Fibroblast of skin of back (primary cell): Measurements from ENCODE around the gene NIPAL4.
"Not testable (repeated sequence)": the region's sequence is repeated elsewhere in the genome, so short reads cannot be mapped to it uniquely, and the experiment has no call there.

ENCODE experiments used
- DNase-seq: peaks from one replicate; pipeline ENCODE4 v3.0.0-alpha.2; 2013

NIPAL4 gene

DNA sequence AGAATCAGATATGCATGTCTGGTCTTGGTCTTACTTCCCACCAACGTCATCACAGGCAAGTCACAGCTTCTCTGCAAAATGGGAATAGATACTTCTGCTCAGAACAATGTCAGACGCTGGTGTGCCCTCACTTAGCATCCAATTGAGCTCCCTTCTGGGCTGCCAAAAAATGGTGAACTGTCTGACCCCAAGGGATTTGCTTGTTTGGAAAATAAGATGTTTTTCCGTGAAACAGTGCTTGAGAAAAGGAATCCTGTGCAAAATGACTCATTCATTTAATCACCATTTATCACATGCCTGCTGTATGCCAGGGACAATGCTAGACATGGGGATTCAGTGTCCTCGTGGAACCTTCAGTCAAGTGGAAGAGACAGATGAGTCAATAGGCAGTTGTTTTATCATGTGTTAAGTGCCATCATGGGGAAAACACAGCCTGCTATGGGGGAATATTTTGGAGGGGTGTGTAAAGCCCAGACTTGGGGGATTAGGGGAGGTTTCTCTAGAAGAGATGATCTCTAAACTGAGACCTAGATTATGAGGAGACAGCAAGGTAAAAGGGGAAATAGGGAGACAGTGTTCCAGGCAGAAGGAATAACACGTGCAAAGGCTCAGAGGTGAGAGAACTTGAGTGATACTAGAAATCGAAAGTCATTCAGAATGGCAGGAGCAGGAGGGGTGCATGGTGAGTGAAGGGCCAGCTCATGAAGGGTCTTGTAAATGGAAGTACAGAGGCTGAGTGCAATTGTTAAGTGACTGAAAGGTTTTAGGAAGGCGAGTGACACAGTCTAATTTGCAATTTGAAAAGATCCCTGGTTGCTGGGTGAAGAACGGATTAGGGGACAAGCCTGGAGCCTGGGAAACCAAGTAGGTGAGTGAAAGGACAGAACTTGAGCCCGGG lies 3.9 kb downstream of the NIPAL4 start:
- peak; percentile 86 for DNase-seq

DNA sequence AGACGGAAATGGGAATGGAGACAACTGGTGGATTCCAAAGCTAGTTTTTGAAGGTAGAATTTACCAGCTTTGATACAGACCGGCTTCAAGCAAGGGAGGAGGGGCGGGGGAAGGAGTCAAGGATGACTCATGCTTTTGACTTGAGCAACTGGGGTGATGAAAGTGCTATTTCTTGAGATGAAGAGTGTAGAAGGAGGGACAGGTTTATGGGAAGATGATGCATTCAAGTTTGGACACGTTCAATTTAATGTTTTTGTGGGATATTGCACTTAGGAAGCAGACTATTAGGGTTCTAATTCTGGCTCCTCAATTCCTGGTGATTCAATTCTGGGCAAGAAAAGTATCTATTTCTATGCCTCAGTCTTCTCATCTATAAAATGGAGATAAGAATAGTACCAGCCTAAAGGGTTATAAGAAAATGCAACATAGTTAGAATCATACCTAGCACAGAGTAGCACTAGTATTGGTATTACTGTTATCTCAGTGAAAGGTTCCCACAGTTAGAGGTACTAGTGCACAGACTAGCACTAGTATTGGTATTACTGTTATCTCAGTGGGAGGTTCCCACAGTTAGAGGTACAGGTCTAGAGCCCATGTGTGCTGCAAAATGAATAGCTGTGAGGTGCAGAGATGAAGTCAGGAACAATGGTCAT lies 4.6 kb downstream of the NIPAL4 start:
- peak; percentile 92 for DNase-seq

DNA sequence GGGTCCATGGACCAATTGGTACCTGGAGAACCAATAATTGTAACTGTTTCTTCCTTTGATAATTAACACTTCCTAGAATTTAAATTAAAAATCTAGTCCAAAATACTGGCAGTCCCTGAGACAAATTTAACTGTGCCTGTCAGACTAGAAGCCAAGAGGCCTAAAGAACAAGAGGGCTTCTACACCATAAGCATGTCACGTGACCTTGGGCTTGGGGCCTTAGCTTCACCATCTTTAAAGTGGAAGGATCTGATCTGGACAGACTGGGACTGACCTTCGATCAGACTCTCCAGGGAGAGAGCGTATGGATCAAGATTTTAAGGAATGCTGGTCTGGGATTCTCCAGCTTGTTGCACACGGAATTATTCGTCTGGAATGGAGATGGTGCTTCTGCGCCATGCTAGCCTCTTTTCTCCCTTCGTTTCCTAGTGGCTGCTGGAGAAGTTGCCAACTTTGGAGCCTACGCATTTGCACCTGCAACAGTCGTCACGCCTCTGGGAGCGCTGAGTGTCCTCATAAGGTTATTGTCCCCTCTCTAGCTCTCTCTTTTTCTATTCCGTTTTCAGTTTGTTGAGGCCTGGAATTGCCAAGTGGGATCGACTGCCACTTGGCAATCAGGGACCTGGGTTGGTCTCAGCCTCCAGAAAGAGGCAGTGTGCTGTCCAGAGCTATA lies 8.4 kb downstream of the NIPAL4 start:
- no peak for DNase-seq

DNA sequence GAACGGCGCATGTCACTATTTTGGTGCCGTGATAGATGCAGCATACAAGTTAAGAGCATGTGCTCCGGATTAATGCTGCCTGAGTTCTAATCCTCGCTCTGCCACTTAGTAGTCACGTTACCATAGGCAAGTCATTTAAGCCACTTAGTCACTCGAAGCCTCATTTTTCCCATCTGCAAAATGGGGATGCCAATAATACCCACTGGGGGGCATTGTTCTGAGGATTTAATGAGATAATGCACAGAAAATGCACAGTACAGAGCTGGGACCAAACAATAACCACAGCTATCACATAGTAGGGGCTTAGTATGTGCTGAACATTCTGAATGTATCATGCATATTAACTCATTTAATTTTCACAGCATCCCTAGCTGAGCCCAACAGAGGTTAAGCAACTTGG lies 9.1 kb downstream of the NIPAL4 start:
- no peak for DNase-seq

DNA sequence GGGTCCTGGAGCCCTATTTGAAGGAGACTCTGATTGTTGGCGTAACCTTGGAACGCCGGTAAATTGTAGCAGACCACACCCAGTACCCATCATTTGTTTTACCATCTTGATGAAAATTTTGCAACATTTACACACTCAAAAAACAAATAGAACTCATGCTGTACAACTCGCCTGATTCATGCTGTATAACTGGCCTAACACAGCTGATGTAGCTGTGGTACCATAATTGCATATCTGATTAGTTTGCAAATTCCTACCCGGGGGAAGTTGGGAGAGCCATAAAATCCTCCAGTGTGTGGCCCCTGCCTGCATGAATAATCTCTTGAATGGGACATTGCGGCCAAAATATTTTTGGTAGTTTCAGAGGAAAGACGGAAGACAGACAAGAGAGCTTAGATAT lies 9.7 kb downstream of the NIPAL4 start:
- DNase-seq: no peak

DNA sequence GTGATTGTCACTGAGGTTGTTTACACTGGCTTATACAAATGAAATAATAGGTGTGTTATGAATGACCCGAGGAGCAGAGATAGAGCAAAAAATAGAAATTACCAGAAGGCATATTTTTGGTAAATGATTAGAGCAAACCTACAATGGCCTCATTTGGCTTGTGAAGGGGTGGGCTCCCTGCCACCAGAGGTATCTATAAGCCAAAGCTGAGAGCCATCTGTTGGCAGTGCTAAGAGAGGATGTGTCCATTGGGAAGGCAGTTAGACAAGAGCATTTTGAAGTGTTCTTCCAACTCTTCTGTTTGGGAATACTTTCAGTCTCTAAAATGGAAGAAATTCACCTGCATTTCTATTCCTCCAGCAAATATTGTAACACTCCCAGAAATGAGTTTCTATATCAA lies 10.6 kb downstream of the NIPAL4 start:
- DNase-seq: no peak

DNA sequence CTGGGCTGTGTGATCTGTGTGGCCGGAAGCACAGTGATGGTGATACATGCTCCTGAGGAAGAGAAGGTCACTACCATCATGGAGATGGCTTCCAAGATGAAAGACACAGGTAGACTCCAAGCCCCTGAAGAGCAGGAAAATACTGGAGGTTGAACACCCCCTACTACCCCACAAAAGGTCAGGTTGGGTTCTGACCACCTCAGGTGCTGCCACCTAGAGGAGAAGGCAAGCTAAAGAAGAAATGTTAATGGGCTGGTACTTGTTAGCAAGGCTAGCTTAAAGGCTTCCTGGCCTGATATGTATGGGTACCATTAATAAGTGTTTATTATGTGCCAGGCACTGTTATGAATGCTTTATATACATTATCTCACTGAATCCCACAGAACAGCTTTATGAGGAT lies 11.7 kb downstream of the NIPAL4 start:
- DNase-seq: peak; percentile 55

DNA sequence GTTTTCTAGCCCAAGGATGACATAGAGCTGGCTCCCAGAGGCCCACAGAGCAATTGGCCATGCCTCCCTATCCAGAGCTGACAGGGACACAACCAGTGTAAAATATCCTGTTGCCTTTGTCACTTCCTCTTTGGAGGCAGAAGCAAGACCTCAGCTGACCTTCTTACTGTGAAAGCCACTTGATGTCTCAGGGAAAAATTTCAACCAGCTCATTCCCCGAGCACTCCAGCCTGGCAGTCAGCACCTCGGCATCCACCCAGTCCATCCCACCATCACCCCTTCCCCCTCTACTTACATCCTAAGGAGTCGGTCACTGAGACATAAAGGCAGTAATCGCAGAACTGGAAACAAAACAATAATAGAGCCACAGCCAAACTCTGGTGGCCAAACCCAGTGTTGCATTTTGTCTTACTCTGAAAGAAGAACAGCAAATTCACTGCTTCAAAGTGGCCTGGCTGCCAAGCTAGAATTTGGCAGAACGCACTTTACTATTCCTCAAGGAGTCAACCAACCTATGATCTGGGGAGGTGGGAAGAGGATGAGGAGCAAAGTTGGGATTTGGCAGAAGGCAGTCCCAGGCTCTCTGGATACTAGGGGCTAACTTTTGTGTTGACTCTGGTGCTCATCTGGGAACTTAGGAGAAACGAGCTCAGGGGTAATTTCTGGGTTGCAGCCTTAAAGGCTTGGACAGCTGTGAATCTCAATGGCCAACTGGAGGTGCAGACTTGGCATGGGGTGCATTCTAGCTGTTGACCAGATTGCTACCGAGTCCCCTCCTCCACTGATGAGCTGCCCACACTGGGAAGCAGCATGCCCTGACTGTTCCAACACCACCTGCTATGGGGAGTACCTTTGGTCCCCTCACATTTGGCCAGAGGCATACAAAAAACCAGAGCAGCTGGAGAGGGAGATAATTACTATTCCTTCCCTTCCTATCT lies 13.6 kb downstream of the NIPAL4 start:
- DNase-seq: peak; percentile 95

DNA sequence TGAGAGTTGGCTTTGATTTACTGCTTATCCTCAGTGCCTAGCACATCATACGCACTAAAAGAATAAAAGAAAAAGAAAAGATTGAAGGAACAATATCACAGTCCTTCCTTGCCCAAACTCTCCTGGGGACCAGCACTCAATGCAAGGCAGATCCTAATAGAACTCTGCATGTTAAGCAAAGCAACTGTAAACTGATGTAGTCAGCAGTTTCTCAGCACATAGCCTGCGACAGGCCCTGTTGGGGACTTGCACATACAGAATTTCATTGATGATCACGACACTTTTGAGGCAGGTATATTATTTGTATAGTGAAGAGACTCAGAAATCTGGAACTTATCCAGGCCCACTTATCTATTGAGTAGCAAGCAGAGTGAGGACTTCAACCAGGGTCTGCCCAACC lies 15.4 kb downstream of the NIPAL4 start:
- no peak for DNase-seq

DNA sequence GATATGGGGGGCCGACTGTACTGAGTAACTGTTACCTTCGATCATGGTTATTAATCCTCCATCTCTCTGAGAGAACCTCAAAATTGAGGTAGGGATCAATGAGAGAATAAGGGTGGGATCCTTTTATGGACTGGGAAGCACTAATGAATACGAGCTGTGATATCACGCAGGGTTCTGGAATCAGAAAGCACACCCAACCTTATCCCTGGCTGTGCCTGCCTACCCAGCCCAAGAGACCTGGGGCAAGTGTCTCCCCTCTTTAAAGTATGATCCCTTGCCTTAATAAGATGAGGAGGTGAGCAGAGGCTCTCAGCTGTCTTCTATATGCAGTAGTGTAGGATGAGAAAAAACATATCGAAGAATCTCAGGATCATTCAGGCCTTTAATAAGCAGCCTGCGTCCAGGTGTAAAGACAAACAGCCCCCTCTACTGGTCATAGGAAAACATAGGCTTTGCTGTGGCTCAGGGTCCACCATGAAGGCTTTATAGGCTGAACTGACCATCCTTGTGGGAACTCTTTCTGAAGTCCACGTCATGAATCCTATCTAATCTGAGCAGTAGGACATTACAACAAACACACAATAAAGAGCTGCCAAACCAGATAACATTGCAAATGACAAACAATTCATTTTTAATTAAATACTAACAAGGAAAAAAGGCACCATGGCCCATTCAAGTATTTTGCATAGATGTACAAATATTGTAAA lies 16.8 kb downstream of the NIPAL4 start:
- DNase-seq: peak; percentile 77

DNA sequence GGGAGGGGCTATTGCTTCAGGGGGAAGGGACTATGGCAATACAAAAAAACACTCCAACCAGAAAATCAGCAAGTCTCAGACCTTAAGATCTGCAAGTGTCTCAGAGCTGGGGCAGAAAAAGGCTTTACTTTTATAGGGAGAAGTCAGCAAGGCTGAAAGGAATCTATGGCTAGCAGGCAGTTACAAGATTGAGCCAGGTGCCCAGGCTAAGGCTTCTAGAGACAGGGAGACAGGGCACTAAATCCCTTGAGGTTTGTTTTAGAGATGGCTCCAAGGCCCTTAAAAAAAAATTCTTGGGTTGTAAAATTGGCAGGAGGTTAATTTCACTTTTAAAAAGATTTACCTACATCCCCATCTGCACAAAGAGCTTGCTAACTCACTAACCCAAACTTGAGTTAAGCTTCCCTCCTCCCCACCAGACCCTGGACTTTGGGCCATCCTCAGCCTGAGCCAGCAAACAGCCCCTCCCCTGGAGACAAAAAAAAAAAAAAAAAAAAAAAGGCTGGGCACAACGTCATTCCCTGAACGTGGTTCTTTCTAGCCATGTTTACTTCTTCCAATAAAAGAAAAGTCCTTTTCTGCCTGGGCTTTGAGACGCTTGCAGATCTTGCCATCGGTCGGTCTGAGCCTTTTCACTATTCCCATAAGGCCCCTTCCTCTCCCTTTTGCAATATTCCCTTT lies 17.9 kb downstream of the NIPAL4 start:
- DNase-seq: no peak

DNA sequence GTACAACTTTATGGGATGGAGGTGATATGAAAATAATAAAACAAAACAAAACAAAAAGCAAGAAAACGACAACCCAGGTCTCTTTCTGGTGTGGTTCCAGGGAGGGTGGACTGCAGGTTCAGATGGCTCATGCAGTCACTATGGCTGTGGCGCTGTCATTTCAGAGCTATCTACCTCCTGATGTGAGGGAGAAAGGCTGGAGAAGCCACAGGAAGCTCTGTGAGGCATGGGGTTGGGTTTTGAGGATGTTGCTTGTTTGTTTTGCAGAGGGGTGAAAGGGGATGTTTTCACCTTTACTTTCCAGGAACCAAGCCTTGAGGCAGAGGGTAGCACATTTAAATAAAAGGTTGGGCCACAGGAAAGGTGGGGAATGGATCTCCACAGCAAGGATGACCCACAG lies 18.7 kb downstream of the NIPAL4 start:
- no peak for DNase-seq

DNA sequence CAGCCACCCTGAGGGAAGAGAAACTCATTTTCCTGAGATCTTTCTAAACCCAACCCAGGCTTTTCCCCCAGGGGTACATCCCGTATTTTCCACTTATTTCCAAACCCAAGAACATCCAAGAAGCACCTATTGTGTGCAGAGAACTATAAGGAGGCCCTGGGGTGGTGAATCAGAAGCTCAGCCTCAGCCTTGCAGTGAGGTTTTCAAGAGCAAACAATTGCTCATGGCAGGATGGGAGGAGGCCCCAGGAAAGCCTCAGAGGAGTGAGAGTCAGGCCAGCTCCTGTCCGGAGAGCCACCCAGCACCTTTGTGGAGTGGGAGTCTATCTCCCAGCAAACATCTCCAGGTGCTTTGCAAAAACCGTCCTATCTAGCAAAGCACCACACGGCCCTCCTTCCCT lies 19.2 kb downstream of the NIPAL4 start:
- DNase-seq: no peak

DNA sequence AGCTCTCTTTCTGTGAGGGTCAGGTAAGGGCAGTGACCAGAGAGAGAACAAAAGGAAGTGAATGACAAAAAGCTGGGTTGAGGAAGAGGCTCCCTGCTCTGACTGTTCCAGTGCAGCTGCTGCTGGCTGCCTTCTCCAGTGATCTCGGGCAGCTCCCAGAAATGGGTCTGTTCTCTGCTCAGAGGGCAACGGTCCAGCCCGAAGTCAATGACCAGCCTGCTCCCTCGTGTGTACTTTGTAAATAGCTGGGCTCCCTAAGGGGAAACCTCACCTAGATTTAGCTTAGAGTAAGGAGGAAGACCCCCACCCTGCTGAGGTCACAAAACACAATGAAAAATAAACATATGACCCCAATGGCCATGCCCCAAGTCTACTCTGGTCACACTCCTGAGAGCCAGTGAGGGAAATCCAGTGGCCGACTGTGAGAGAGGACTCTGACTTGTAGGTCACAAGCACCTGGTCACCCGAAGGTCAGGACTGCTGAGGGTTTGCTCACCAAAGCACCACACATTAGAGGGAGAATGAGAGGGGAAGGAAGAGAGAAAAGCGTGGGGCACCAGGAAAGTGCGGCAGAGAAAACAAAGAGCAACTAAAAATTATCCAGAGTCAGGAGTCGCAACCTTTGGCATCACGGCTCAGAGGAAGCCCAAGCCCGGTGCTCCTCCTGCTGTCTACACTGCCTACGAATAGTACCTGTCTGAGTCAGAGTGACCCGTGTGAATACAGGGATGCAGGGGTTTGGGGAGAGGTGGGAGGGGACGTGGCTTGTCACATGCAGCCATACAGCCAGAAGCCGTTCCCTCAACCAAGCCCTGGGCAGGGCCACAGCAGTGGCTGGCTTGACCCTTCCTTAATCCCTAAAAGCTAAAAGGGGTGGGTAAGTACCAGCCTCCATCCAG lies 19.8 kb downstream of the NIPAL4 start:
- no peak for DNase-seq

DNA sequence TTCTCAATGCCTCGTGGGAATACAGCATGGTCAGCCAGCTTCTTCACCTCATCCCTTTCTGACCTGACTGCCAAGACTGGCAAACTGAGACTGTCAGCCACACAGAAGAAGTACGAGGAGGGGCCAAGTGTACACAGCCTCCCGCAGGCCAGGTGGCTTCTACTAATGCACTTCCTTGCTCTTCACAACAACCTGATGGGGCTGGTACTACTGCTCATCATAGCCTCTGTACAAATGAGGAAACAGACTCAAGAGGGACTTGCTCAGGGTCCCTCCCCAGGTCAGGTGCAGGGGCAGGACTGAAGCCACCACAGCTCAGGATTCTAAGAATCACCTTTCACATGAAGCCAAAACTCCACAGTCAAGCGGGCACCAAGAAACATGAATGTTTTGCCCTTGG lies 21.3 kb downstream of the NIPAL4 start:
- DNase-seq: no peak

DNA sequence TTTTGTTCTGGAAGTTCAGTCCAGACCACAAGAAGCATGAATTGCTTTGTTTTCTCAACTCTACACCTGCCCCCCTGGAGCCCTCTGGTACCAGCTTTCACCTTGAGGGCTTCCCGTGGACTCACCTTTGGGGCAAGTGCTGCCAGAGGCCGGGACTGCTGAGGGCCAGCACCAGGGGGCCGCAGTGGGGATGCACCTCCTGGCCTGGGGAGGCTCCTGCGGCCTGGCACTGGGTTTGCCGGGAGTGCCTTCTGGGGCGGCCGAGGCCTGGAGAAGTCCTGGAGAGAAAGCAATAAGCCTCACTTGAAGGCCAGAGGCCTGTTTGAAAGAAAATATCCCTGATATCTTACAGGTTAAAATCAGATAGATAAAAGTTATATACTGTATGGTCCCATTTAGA lies 21.7 kb downstream of the NIPAL4 start:
- no peak for DNase-seq

DNA sequence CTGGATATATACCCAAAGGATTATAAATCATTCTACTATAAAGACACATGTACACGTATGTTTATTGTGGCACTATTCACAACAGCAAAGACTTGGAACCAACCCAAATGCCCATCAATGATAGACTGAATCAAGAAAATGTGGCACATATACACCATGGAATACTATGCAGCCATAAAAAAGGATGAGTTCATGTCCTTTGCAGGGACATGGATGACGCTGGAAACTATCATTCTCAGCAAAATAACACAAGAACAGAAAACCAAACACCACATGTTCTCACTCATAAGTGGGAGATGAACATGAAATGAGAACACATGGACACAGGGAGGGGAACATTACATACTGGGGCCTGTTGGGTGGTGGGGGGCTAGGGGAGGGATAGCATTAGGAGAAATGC lies 22.7 kb downstream of the NIPAL4 start:
- not testable (repeated sequence) for DNase-seq

DNA sequence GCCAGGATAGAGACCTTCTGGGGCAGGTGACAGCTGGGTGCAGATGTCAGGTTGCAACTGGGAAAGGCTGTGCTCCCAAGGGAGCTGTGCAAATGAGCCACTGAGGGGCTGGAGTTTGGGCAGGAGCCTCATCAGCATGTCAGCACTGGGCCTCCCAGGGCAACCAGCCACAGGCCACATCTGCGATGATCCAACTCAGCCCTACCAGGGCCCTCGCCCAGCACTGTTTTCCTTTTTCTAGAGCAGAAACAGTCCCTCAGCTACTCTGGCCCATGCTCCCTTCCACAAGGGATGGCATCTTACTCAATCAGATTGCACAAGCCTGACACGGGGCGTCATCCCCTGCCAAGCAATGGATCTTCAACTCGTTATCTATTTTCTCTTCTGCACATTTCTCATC lies 24.8 kb downstream of the NIPAL4 start:
- DNase-seq: no peak

DNA sequence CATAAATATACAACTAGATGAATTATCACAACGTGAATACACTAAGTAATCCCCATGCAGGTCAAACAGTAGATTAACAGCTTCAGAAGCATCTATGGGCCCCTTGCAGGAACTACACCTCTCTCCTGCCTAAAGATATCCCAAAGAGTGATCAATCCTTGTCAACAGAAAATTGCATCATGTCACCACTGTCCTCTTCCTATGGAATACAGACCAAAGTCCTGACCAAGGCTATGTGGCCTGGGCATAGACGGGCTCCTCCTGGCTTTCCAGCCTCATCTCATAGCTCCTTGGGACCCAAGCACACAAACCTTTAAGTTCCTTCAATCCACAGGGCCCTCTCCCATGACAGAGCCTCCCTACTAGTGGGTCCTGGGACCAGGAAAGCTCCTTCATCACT lies 25.3 kb downstream of the NIPAL4 start:
- DNase-seq: no peak

DNA sequence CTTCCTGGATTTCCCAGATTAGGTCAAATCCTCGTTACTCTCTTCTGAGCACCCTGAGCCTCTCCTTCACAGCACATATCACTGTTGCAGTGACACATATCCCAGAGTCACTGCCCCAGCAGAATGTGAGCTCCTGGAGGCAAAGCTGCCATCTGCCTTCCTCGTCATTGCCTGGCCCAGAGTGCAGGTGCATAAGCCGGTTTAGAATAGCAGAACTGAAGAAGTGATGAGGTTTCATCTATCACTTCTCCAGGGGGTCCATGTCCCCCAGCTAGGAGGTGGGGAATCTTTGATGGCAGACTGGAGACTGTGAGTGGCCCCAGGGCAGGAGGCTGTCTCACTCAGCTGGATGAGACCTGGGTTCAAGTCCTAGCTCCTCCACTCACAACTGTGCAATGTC lies 25.8 kb downstream of the NIPAL4 start:
- DNase-seq: no peak
